T follicular helper cell (primary cell): ENCODE data around the gene TPK1.
"Not testable (repeated sequence)": the region's sequence is repeated elsewhere in the genome, so short reads cannot be mapped to it uniquely, and the experiment has no call there.

Experiments
- DNase-seq: peaks from one replicate; pipeline ENCODE4 v3.0.0-alpha.2; 2020; ENCODE audit warnings: low read depth

The TPK1 gene

GRCh38 chr7:144777005-144777839 lies 58.6 kb downstream of the TPK1 start:
- DNase-seq, result no peak

DNA sequence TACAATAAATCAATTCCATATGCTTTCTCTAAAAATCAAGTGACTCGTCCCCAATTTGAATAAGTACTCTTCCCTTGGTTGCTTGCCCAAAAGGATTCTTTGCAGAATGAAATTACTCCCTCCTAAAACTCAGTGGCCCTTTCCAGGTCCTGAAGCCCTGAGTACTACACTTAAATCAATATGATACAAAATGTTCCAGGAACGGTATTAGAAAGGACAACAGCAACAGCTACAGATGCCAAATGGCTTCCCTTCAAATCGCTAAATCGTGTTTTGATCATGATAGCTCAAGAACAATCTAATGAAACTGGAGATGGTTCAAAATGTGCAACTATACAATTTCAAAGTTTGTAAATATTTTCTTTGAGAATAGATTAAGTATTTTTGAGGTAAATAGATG lies 59.4 kb downstream of the TPK1 start:
- no peak for DNase-seq

GRCh38 chr7:144775749-144776148 lies 60.1 kb downstream of the TPK1 start:
- DNase-seq, result no peak

GRCh38 chr7:144771927-144772326 lies 63.9 kb downstream of the TPK1 start:
- no peak for DNase-seq

DNA sequence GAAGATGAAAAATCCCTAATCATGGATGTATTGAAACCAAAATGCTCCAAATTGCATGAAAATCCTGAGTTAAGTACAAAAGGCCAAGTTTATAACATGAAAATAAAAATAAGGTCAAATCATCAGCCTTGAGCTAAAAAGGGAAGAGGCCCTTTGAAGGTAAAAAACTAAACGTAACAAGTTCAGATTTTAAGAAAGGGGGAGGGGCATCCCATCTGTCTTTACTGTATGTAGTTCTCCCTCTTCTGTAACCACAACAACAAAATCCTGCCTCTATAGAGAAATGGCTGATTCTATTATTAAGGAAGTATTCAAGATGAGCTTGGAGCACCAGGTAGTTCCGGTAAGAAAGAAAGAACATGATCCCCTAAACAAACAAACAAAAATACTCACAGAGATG lies 64.7 kb downstream of the TPK1 start:
- no peak for DNase-seq

GRCh38 chr7:144769352-144769751 lies 66.5 kb downstream of the TPK1 start:
- DNase-seq, result no peak

- DNase-seq, result no peak
Observed at GRCh38 chr7:144768633-144769032, 67.2 kb downstream of the TPK1 start.

DNA sequence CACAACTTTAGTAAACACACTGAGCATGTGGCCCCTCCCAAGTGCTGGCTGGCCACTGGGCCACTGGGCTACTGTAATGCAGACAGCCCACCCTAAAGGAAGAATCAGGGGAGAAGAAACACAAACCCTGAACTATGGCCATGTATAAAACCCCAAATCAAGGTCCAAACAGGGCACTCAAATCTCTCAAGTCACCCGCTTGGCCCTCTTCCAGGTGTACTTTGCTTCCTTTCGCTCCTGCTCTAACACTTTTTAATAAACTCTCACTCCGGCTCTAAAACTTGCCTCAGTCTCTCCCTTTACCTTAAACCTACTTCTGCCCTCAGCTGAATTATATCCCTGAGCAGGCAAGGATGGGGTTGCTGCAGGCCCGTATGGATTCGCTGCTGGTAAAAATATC lies 72.6 kb downstream of the TPK1 start:
- DNase-seq, result no peak

- no peak for DNase-seq
Observed at GRCh38 chr7:144762853-144763252, 73.0 kb downstream of the TPK1 start.

- no peak for DNase-seq
Observed at GRCh38 chr7:144761493-144761892, 74.4 kb downstream of the TPK1 start.

GRCh38 chr7:144759653-144760052 lies 76.2 kb downstream of the TPK1 start:
- no peak for DNase-seq

- DNase-seq, result no peak
Observed at GRCh38 chr7:144747936-144748335, 87.9 kb downstream of the TPK1 start.

GRCh38 chr7:144738708-144739314 lies 97.0 kb downstream of the TPK1 start:
- no peak for DNase-seq

GRCh38 chr7:144738146-144738545 lies 97.7 kb downstream of the TPK1 start:
- no peak for DNase-seq

DNA sequence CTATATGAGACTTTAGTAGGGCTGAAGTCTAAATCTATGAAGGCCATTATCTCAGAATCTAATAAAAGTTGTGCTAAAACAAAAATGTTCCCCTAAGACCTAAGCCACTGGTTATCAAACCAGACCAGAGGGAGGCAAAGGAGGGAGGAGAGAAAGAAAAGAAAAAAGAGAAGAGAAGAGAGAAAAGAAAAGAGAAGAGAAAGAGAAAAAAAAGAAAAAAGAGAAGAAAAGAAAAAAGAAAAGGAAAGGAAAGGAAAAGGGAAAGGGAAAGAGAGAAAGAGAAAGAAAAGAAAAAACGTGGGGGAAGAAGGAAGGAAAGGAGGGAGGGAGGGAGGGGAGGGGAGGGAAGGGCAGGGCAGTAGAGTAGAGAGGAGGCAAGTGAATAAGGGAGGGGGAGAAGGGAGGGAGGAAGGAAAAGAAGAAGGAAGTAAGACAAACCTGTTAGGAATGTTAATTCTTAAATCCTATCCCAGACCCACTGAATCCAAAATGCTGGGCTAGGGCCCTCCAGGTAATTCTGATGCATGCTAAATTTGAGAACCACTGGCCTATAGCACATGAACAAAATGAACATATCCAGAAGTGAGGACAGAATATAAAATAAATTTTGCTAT lies 98.9 kb downstream of the TPK1 start:
- DNase-seq, result no peak

GRCh38 chr7:144735505-144736276 lies 100.2 kb downstream of the TPK1 start:
- DNase-seq, result no peak

DNA sequence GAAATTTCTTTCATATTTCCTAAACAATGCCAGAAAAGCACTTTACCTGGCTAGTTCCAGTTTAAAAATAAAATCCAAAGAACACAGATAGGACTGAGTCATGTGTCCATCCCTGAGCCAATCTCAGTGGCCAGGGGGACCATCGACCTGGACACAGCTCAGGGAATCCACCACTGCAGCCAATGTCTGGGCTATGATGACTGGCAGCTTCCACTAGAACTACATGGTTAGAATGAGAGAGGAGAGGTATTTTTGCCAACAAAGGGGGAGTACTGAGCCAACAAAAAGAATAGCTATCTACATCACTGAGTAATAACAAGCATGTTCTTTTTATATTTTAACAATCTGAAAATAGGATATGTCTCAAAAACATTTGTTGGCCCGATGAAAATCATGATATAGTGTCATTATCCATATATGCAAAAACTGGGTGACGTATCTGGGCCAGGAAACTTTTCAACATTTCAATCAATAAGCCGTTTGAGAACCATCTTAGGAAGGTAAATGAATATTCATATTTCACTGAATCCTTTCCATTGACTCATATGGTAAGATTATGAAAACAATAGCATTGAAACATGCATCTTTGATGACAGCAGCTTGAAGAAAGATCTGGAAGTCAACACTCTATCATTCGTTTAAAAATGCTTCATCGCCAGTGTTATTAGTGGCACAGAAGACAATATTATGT lies 104.0 kb downstream of the TPK1 start:
- no peak for DNase-seq

DNA sequence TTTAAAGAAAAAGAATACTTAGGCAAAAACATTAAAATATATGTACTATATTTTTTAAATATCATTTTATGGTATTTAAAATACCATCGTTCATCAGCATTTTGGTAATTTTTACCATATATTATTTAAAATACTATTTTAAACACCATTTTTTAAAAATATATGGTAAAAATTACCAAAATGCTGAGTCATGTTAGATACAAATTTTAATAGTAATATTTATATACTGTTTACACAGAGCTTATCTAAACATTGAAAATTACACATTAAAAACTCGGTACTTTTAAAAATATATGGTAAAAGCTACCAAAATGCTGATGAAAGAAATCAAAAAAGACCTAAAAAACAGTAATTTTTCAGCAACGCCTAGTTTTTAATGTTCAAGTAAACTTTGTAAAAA lies 105.6 kb downstream of the TPK1 start:
- no peak for DNase-seq

DNA sequence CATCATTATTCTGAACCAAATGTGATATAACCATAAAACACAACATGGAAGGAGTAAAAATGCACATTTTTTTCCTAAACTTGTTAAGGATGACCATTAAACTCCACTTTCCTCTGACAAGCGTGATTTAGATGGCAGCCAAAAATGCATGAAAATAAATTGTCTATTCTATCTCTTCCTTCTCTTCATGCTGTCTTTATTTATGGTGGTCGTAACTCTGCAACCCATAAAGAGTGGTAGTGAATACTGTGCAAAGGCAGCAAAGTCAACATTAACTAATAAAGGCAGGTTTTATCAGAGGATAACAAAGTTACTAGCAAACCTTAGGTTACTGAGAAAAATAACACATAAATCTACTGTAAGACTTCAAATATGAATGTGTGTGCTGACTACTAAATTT lies 106.6 kb downstream of the TPK1 start:
- DNase-seq, result no peak

GRCh38 chr7:144728551-144728950 lies 107.3 kb downstream of the TPK1 start:
- no peak for DNase-seq

- DNase-seq, result not testable (repeated sequence)
Observed at GRCh38 chr7:144726840-144727239, 109.0 kb downstream of the TPK1 start.

DNA sequence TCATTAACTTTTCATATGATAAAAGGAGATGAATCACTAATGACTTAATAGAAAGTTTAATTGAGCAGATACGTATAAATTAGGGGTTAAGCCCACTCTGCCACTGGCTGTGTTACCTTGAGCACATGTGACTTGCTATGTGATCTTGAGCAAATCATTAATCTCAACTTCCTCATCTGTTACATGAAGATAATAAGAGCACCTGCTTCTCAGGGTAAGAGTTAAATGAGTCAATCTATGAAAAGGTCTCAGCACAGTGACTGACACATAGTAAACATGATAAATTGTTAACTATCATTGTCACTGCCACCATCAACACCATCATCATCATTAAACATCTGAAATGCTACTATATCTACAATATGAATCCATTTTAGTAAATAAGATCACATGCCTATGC lies 110.8 kb downstream of the TPK1 start:
- no peak for DNase-seq
